Measurements from ENCODE around the gene TMEM169.

Gene TMEM169

GRCh38 chr2:216047397-216047796 lies 34.3 kb upstream of the TMEM169 start:
- no peaks in the 10 kb centered on the region for H3K4me1 ChIP-seq (ENCODE audit: control insufficient read depth, insufficient read depth, low read depth, low read length)
- no peak overlapping the region for H2BK12ac ChIP-seq (ENCODE audit: low read length in 2 of 2)
- no peak overlapping the region for H2BK15ac ChIP-seq (ENCODE audit: low read depth, poor library complexity, severe bottlenecking)
- no peak overlapping the region for H3K14ac ChIP-seq (ENCODE audit: low read length in 2 of 2)
- 100% methylated on average over 1 of the region's 2 CpGs for WGBS
- no peaks in the 10 kb centered on the region for H3K79me1 ChIP-seq (replicated peaks; ENCODE audit: low read length, poor library complexity, severe bottlenecking)
- no peak overlapping the region for H3K4ac ChIP-seq (ENCODE audit: low read depth in 1 of 2, low read length in 2 of 2)
- H3K9ac ChIP-seq (ENCODE audit: low read length) = no peak overlapping the region
- H3K27ac ChIP-seq (ENCODE audit: low read length, poor library complexity, severe bottlenecking) = no peak overlapping the region
- H4K8ac ChIP-seq (ENCODE audit: low read length) = no peak overlapping the region
- no peaks in the 10 kb centered on the region for H3K36me3 ChIP-seq (ENCODE audit: control insufficient read depth in 1 of 2, insufficient read depth in 2 of 2, low read depth in 1 of 2, low read length in 2 of 2)
- no peak overlapping the region for H3K18ac ChIP-seq (ENCODE audit: low read depth in 1 of 2, low read length in 2 of 2)
- H2BK5ac ChIP-seq (ENCODE audit: low read depth, low read length, poor library complexity, severe bottlenecking) = no peak overlapping the region
- no peak overlapping the region for H2AFZ ChIP-seq (ENCODE audit: low read depth, low read length)
- no peaks in the 10 kb centered on the region for H3K27me3 ChIP-seq (ENCODE audit: control insufficient read depth in 1 of 2, insufficient read depth in 1 of 2, low read length in 2 of 2)
- no peak overlapping the region for H3K4me2 ChIP-seq (ENCODE audit: low read length, poor library complexity, severe bottlenecking)
- no peak overlapping the region for H3K4me3 ChIP-seq (ENCODE audit: insufficient read depth in 1 of 2, low read depth in 1 of 2, low read length in 2 of 2)
- H2BK120ac ChIP-seq (ENCODE audit: low read depth, low read length) = no peak overlapping the region
- H4K91ac ChIP-seq (ENCODE audit: low read length) = no peak overlapping the region
- no peaks in the 10 kb centered on the region for H3K9me3 ChIP-seq (ENCODE audit: control insufficient read depth, low read length)
- no peak for DNase-seq
- no peak overlapping the region for H3K23ac ChIP-seq (ENCODE audit: low read length in 2 of 2)
- H2AK5ac ChIP-seq (ENCODE audit: low read length, severe bottlenecking) = no peak overlapping the region

- H3K79me1 ChIP-seq (replicated peaks; ENCODE audit: low read length, poor library complexity, severe bottlenecking) = no peaks in the 10 kb centered on the region
- H3K14ac ChIP-seq (ENCODE audit: low read length in 2 of 2) = no peak overlapping the region
- H3K4me1 ChIP-seq (ENCODE audit: control insufficient read depth, insufficient read depth, low read depth, low read length) = no peaks in the 10 kb centered on the region
- no peak overlapping the region for H3K18ac ChIP-seq (ENCODE audit: low read depth in 1 of 2, low read length in 2 of 2)
- H2BK12ac ChIP-seq (ENCODE audit: low read length in 2 of 2) = no peak overlapping the region
- H2BK15ac ChIP-seq (ENCODE audit: low read depth, poor library complexity, severe bottlenecking) = no peak overlapping the region
- 100% methylated on average over 1 of the region's 2 CpGs for whole genome bisulfite sequencing
- no peak overlapping the region for H3K9ac ChIP-seq (ENCODE audit: low read length)
- no peak overlapping the region for H2BK5ac ChIP-seq (ENCODE audit: low read depth, low read length, poor library complexity, severe bottlenecking)
- H3K4ac ChIP-seq (ENCODE audit: low read depth in 1 of 2, low read length in 2 of 2) = no peak overlapping the region
- no peak overlapping the region for H2AFZ ChIP-seq (ENCODE audit: low read depth, low read length)
- no peaks in the 10 kb centered on the region for H3K36me3 ChIP-seq (ENCODE audit: control insufficient read depth in 1 of 2, insufficient read depth in 2 of 2, low read depth in 1 of 2, low read length in 2 of 2)
- no peak overlapping the region for H3K4me2 ChIP-seq (ENCODE audit: low read length, poor library complexity, severe bottlenecking)
- no peaks in the 10 kb centered on the region for H3K9me3 ChIP-seq (ENCODE audit: control insufficient read depth, low read length)
- DNase-seq = no peak
- H4K8ac ChIP-seq (ENCODE audit: low read length) = no peak overlapping the region
- H3K27ac ChIP-seq (ENCODE audit: low read length, poor library complexity, severe bottlenecking) = no peak overlapping the region
- H2BK120ac ChIP-seq (ENCODE audit: low read depth, low read length) = no peak overlapping the region
- no peak overlapping the region for H3K4me3 ChIP-seq (ENCODE audit: insufficient read depth in 1 of 2, low read depth in 1 of 2, low read length in 2 of 2)
- H3K27me3 ChIP-seq (ENCODE audit: control insufficient read depth in 1 of 2, insufficient read depth in 1 of 2, low read length in 2 of 2) = no peaks in the 10 kb centered on the region
- H3K23ac ChIP-seq (ENCODE audit: low read length in 2 of 2) = no peak overlapping the region
- H2AK5ac ChIP-seq (ENCODE audit: low read length, severe bottlenecking) = no peak overlapping the region
- H4K91ac ChIP-seq (ENCODE audit: low read length) = no peak overlapping the region
These were observed 32.3 kb upstream of the TMEM169 start for GRCh38 chr2:216049452-216049851.

- no peak overlapping the region for H3K9ac ChIP-seq (ENCODE audit: low read length)
- no peak overlapping the region for H2AFZ ChIP-seq (ENCODE audit: low read depth, low read length)
- no peak overlapping the region for H3K27ac ChIP-seq (ENCODE audit: low read length, poor library complexity, severe bottlenecking)
- no peak overlapping the region for H3K18ac ChIP-seq (ENCODE audit: low read depth in 1 of 2, low read length in 2 of 2)
- no peak overlapping the region for H3K4me2 ChIP-seq (ENCODE audit: low read length, poor library complexity, severe bottlenecking)
- H2BK120ac ChIP-seq (ENCODE audit: low read depth, low read length) = no peak overlapping the region
- H3K4ac ChIP-seq (ENCODE audit: low read depth in 1 of 2, low read length in 2 of 2) = no peak overlapping the region
- no peaks in the 10 kb centered on the region for H3K9me3 ChIP-seq (ENCODE audit: control insufficient read depth, low read length)
- H3K4me3 ChIP-seq (ENCODE audit: insufficient read depth in 1 of 2, low read depth in 1 of 2, low read length in 2 of 2) = no peak overlapping the region
- no peaks in the 10 kb centered on the region for H3K36me3 ChIP-seq (ENCODE audit: control insufficient read depth in 1 of 2, insufficient read depth in 2 of 2, low read depth in 1 of 2, low read length in 2 of 2)
- H2AK5ac ChIP-seq (ENCODE audit: low read length, severe bottlenecking) = no peak overlapping the region
- no peak for DNase-seq
- no peak overlapping the region for H4K91ac ChIP-seq (ENCODE audit: low read length)
- no peak overlapping the region for H2BK5ac ChIP-seq (ENCODE audit: low read depth, low read length, poor library complexity, severe bottlenecking)
- no peaks in the 10 kb centered on the region for H3K27me3 ChIP-seq (ENCODE audit: control insufficient read depth in 1 of 2, insufficient read depth in 1 of 2, low read length in 2 of 2)
- H2BK15ac ChIP-seq (ENCODE audit: low read depth, poor library complexity, severe bottlenecking) = no peak overlapping the region
- H2BK12ac ChIP-seq (ENCODE audit: low read length in 2 of 2) = no peak overlapping the region
- H3K4me1 ChIP-seq (ENCODE audit: control insufficient read depth, insufficient read depth, low read depth, low read length) = peaks cover 1% of the 10 kb centered on the region
- H3K23ac ChIP-seq (ENCODE audit: low read length in 2 of 2) = no peak overlapping the region
- H3K14ac ChIP-seq (ENCODE audit: low read length in 2 of 2) = no peak overlapping the region
- H3K79me1 ChIP-seq (replicated peaks; ENCODE audit: low read length, poor library complexity, severe bottlenecking) = no peaks in the 10 kb centered on the region
- WGBS = 86% methylated on average over 3 of the region's 3 CpGs
- H4K8ac ChIP-seq (ENCODE audit: low read length) = no peak overlapping the region
These were observed 30.4 kb upstream of the TMEM169 start for GRCh38 chr2:216051350-216051749.

GRCh38 chr2:216052420-216052819 lies 29.3 kb upstream of the TMEM169 start:
- Histone ChIP-seq H3K9me3 (ENCODE audit: control insufficient read depth, low read length) (no peaks in the 10 kb centered on the region), H2BK15ac (ENCODE audit: low read depth, poor library complexity, severe bottlenecking) (no peak overlapping the region), H2BK12ac (ENCODE audit: low read length in 2 of 2) (no peak overlapping the region), H2BK5ac (ENCODE audit: low read depth, low read length, poor library complexity, severe bottlenecking) (no peak overlapping the region), H2AFZ (ENCODE audit: low read depth, low read length) (no peak overlapping the region), H3K23ac (ENCODE audit: low read length in 2 of 2) (no peak overlapping the region), H2AK5ac (ENCODE audit: low read length, severe bottlenecking) (no peak overlapping the region), H3K27me3 (ENCODE audit: control insufficient read depth in 1 of 2, insufficient read depth in 1 of 2, low read length in 2 of 2) (no peaks in the 10 kb centered on the region), H3K18ac (ENCODE audit: low read depth in 1 of 2, low read length in 2 of 2) (no peak overlapping the region), H3K4me2 (ENCODE audit: low read length, poor library complexity, severe bottlenecking) (no peak overlapping the region), H3K9ac (ENCODE audit: low read length) (no peak overlapping the region), H3K79me1 (replicated peaks; ENCODE audit: low read length, poor library complexity, severe bottlenecking) (no peaks in the 10 kb centered on the region), H3K4me3 (ENCODE audit: insufficient read depth in 1 of 2, low read depth in 1 of 2, low read length in 2 of 2) (no peak overlapping the region), H3K14ac (ENCODE audit: low read length in 2 of 2) (no peak overlapping the region), H2BK120ac (ENCODE audit: low read depth, low read length) (no peak overlapping the region), H4K91ac (ENCODE audit: low read length) (no peak overlapping the region), H3K4ac (ENCODE audit: low read depth in 1 of 2, low read length in 2 of 2) (no peak overlapping the region), H3K4me1 (ENCODE audit: control insufficient read depth, insufficient read depth, low read depth, low read length) (peaks cover 3% of the 10 kb centered on the region), H4K8ac (ENCODE audit: low read length) (no peak overlapping the region), H3K36me3 (ENCODE audit: control insufficient read depth in 1 of 2, insufficient read depth in 2 of 2, low read depth in 1 of 2, low read length in 2 of 2) (no peaks in the 10 kb centered on the region), H3K27ac (ENCODE audit: low read length, poor library complexity, severe bottlenecking) (no peak overlapping the region)
- WGBS = 97% methylated on average over 2 of the region's 2 CpGs
- DNase-seq = no peak

All from mesenchymal stem cell (in vitro differentiated cells and primary cell).